Stimulated activated CD4-positive, alpha-beta T cell treated with anti-CD3 and anti-CD28 coated beads, TNF-alpha, amount 100 ng/mL, for 1 hour (primary cell): ENCODE results near the gene D2HGDH.
A peak's percentile ranks its signal among the peaks of the same experiment; 100 is the strongest.
"Not testable (repeated sequence)": the region's sequence is repeated elsewhere in the genome, so short reads cannot be mapped to it uniquely, and the experiment has no call there.

ENCODE experiments used
- DNase-seq, 3 donors: peaks; one replicate each; pipeline ENCODE4 v3.0.0-alpha.2; 2020; ENCODE audit warnings: low read depth in 3 of 3, low spot score in 1 of 3

D2HGDH gene

DNA sequence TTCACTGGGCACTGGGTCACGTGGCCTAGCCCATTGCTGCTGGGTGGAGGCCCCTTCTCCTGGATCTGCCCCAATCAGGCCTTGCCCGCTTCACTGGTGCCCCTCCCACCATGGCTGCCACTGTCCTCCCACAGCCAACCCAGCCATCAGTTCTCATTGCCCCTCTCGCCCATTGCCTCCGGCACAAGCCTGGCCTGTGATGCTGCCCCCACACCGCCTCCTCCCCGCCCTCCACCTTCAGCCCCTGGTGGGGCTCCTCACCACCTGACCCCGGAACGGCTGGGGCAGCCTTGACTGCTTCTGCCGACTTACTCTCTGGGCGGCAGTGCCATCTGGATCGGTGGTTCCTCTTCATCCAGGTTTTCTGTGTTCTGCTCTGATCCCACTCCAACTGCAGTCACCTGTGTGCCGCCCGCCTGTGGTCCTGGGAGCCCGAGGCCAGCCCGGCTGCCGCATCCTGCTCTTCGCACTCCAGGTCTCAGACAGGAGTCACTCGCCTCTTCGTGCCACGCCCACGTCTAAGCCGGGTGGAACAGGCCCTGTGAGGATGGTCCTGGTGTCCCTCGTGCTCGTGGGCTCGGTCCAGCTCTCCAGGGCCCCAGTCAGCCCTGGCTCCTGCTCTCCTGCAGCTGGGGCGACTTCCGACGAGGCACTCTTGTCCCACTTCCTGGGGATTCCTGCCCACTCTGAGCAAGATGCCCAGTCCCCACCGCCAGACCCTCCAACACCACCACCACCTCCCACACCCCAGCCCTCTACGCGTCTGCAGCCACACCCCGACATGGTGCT, 14.2 kb downstream of the D2HGDH start:
- DNase-seq, result no peak

DNA sequence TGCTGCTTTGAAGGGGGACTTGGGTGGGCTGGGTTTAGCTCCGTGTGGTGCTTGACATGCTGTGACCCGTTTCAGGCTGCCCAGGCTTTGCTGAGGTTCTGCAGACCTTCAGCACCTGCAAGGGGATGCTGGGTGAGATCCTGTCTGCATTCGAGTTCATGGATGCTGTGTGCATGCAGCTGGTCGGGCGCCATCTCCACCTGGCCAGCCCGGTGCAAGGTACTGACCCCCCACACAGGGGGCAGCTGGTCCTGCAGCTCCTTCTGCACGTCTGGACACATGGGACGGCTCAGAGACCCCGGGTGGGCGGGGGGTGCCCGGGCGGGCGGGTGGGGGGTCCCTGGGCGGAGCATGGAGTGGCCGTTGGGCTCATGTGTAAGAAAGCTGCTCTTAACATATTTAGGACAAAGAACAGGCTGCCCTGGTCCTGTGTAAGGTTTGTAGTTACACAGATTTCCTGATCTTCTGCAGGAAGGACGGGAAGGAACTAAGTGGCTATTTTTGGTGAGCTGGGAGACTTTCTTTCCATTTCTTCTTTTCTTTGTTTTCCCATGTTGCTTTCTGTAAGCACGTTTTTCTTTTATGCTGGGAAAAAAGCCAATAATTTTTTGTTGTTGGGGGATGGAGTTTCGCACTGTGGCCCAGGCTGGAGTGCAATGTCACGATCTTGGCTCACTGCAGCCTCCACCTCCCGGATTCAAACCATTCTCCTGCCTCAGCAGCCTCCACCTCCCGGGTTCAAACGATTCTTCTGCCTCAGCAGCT, 15.8 kb downstream of the D2HGDH start:
- DNase-seq, result no peak

DNA sequence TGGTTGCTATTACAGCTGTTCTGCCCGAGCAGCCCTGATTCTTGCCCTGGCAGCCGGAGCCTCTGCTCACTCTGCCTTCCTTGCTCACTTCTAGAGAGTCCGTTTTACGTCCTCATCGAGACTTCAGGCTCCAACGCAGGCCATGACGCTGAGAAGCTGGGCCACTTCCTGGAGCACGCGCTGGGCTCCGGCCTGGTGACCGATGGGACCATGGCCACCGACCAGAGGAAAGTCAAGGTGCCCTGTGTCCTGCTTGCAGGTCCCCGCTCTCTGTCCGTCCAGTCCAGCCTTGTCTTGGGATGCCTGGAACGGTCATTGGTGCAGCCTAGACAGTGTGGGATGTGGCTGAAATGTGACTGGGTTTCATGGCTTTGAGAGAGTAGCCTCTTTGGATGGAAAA, 16.7 kb downstream of the D2HGDH start:
- DNase-seq, result no peak

DNA sequence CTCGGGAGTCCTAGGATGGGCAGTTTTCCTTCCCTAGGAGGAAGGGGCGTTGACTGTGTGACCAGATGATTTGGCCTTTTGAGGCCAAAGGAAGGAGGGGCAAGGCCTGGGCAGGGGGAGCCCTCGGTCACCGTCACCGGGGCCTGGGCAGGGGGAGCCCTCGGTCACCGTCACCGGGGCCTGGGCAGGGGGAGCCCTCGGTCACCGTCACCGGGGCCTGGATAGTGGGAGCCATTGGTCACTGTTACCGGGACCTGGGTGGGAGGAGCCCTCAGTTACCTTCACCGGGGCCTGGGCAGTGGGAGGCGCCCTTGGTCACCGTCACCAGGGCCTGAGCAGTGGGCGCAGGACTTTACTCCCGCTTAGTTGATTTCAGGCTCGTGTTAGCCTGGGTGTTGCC, 17.3 kb downstream of the D2HGDH start:
- DNase-seq, result no peak

DNA sequence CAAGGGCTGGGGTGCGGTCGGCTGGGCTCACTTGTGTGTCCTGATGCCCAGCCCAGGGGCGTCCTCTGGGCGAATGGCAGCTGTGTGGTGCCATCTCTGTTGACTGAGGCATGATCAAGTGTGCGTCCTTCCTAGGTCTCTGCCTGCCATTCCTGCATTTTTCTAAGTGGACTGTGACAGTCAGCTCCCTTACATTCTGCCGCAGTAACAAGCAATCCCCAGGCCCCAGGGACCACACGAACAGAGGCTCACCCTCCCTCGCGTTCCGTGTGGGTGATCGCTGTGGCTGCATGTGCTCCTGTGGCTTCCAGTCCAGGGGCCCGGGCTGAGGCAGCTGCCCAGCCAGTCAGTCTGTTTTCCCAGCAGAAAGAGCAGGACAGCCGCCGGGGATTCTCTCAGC, 17.8 kb downstream of the D2HGDH start:
- DNase-seq, result no peak

DNA sequence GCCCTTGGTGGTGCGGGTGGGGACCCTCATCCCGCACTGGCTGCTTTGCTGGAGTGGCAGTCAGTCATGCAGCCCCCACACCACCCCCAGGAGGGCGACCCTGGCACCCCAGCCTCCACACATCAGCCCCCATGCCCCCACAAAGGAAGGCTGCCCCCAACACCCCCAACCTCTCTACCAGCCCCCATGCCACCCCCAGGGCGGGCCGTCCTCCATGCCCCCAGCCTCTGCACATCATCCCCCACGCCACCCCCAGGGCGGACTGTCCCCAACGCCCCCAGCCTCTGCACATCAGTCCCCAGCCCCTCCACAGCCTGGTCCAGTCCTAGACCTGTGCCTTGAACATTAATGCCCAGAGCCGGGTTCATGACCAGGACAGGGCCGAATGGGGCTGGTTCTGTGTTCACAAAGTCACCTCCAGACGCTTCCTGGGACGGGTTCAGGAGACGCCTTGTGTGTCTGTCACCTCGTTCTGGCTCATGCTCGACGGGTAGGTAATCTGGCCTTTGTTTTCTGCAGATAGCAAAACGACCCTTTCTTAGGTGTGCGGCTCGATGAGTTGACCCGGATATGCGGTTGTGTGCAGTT, 18.4 kb downstream of the D2HGDH start:
- DNase-seq, result no peak

DNA sequence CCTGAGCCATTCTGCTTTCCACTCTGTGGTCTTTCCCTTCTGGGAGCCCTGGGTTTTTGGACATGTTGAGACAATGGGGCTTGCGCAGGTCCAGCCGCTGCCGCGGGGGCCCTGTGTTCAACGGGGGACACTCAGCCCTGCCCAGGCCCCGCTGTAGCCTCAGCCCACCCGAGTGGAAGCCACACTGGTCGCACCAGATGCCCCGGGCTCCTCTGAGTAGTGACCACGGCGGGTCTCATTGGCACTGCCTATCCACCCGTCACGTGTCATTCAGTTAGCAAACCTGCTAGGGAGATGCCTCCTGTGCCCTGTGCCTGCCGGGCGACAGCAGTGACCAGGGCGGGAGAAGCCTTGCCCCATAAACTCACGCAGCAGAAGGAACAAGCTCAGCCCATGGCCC, 19.1 kb downstream of the D2HGDH start:
- DNase-seq, result no peak

DNA sequence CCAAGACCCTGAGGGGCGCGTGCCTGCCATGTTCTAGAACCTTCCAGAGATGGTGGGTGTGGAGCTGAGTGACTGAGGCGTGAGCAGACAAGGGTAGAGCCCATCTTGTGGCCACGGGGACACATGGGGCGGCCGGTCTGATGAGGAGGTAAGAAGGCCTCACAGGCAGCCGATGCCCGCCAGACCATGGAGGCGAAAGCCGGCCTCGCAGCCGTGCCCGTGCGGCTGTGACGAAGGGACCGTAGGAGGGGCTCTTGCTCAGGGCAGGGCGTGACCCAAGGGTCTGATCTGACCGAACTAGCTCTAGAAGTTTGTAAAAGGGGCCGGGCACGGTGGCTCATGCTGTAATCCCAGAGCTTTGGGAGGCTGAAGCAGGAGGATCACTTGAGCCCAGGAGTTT, 19.6 kb downstream of the D2HGDH start:
- DNase-seq, result no peak

DNA sequence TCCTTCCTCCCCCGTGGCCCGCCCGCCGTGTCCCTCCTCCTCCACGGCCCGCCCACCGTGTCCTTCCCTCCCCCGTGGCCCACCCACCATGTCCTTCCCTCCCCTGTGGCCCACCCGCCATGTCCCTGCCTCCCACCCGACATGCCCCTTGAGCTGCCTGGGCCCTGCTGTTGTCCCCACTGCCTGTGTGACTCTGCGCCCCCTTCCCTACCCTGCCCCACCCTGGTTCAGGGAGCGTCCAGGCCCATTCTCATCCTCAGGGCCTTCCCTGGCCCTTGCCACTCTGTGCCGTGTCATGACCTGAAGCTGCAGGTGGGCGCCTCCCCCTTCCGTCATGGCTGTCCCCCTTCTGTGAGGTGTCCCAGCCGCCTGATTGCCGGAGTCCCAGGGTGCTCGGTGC, 20.7 kb downstream of the D2HGDH start:
- no peak for DNase-seq

DNA sequence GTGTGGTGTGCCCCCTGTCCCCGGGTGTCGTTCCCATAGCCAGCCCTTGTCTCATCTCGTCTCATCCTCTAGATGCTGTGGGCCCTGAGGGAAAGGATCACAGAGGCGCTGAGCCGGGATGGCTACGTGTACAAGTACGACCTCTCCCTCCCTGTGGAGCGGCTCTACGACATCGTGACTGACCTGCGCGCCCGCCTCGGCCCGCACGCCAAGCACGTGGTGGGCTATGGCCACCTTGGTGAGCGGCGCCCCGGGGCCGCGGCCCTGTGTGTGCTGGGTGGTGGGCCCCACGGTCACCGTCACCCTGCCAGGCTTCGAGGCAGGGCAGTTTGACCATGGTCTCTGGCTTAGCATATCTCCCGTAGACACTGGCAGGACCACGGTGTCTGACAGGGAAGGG, 21.3 kb downstream of the D2HGDH start:
- DNase-seq, result no peak

DNA sequence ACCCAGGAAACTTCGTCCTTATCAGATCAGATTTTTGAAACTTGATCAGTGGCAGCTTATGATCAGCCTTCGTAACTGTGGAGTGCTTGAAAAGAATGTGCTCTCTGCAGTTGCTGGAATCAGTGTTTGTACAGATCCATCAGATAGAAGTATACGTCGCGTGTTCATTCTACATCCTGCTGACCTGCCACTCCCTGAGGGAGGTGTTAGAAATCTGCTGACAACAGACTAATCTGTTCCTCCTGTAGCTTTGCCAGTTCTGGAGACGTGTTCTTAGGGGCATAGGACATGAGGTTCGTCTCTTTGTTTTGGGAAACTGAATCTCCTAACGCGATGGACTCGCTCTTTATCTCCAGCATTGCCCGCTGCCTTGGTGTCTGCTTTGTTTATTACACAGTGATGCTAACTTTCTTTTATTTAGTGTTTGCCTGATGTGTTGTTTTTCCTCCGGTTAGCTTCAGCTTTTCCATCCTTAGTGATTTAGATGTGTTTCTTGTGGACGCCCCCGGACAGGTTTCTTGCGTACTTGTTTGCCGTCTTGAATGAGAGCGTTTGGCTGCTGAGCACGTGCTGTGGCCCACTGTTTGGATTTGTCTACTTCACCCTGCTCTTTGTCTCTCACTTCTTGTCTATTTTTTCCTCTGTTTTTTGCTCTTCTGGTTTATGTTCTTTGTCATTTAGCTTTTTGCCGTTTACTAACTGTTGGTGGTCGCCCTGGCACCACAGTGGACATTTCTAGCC, 24.8 kb downstream of the D2HGDH start:
- no peak for DNase-seq

DNA sequence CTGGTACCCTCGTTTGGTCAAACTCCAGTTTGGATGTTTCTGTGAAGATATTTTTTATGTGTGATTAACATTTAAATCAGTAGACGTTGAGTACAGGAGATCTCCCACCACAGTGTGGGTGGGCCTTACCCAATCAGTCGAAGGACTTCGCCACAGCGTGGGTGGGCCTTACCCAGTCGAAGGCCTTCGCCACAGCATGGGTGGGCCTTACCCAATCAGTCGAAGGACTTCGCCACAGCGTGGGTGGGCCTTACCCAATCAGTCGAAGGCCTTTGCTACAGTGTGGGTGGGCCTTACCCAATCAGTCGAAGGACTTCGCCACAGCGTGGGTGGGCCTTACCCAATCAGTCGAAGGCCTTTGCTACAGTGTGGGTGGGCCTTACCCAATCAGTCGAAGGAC, 25.5 kb downstream of the D2HGDH start:
- not testable (repeated sequence) for DNase-seq

DNA sequence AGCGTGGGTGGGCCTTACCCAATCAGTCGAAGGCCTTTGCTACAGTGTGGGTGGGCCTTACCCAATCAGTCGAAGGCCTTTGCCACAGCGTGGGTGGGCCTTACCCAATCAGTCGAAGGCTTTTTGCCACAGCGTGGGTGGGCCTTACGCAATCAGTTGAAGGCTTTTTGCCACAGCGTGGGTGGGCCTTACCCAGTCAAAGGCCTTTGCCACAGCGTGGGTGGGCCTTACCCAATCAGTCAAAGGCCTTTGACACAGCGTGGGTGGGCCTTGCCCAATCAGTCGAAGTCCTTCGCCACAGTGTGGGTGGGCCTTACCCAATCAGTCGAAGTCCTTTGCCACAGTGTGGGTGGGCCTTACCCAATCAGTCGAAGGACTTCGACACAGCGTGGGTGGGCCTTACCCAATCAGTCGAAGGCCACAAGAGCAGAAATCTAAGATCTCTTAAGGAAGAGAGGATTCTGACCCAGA, 25.9 kb downstream of the D2HGDH start:
- DNase-seq, result no peak

DNA sequence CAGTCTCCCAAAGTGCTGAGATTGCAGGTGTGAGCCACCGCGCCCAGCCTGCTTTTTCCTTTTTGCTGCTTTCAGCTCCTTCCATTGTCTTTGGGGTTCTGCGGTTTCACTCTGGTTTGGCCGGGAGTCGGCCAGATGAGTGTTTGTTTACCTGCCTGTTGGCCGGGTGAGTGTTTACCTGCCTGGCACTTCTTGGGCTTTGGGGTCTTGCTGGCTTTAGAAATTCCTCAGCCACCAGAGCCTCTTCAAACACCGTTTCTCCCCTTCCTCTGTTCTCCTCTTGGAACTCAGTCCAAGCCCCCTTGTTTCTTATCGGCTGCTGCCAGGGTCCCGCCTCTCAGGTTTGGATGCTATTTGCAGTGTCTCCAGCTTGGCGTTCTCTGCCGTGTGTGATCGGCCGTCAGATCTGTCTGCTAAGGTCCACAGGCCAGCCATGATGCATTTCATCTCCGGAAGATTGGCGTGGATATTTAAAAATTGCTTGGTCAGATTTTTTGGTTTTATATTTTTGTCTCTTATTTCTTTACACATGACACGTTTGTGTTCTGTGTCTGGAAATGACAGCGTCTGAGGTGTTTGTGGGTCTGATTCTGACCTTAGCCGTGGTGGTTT, 28.0 kb downstream of the D2HGDH start:
- no peak for DNase-seq

DNA sequence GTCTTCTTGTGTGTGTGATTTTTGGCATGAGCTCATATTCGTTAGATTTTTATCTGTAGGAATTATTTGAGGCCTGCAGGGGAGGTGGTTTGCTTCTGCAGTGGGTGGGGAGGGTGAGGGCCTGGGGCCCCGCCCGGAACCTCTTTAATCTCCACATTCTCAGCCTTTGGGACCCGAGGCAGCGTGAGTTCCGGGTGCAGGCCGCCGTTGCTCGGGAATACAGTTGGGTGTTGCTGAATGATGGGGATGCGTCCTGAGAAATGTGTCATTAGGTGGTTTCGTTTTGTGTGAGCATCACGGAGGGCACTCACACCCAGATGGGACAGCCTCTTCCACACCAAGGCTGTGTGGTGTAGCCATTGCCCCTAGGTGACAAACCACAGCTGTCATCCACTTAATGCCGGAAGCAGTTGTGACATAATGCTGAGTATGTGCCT, 28.5 kb downstream of the D2HGDH start:
- peak in 2 of 3 donors; percentile 28 to 32 for DNase-seq

DNA sequence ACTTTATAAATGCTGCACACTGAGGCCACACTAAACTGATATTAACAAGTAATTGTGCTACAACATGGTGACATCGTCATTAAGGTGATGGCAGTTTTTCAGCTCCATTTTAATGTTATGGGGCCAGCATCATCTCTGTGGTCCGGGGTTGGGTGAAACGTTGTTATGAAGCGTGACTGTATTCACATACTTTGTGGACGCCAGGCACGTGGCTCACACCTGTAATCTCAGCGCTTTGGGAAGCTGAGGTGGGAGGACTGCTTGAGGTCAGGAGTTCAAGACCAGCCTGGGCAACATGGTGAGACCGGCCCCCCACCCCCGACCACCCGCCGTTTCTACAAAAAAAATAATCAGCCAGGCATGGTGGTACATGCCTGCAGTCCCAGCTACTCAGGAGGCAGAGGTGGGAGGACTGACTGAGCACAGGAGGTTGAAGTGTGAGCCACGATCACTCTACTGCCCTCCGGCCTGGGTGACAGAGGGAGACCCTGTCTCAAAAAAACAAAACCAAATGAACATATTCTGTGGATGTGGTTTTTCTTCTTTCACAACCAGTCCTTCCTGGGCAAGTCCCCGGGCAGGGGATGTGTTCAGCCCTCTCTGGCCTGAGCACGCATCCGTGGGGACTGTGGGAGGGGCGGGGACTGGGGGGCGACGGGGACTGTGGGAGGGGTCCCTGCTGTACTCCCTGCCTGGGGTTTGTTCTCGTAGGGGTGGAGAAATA, 29.3 kb downstream of the D2HGDH start:
- DNase-seq, result no peak

DNA sequence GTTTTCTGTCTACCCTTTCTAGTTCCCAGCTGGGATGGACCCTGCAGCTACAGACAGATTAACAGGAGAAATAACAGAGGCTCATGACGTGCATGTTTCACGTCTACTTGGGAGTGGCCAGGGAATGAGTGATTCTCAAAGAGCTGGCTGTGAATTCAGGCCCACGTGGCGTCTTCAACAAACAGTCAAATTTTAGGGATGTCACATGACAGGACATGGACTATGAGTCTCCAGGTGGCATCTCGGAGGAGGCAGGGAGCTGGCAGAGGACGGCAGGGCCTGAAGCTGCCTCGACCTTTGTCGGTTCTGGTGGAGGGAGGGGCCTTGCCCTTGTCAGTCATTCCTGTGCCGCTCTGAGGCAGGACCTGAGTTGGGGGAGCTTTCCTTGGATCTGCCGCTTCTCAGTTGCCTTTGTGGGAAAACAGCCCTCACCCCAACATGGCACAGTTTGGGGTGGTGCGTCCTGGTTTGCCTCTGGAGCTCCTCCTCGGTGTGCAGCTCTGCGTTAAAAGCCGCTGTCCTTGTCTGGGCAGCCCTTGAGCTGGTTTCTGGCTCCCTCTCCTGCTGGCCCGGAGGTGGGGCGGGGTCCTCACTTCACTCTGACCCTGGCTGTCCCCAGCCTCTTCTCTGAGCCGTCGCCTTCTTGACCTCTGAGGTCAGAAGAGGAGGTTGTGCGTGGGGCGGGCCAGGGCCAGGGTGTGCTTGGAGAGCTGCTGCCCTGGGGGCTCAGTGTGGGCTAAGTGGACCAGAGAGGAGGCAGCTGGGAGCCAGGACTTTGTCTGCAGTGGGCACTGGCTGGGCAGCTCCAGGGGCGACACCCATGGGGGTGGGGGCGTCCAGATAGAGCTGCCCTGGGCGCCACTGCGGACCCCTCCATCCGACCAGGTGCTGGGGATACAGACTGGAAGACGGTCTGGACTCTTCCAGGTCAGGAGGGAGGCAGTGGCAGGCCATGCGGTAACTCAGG, 30.1 kb downstream of the D2HGDH start:
- no peak for DNase-seq

DNA sequence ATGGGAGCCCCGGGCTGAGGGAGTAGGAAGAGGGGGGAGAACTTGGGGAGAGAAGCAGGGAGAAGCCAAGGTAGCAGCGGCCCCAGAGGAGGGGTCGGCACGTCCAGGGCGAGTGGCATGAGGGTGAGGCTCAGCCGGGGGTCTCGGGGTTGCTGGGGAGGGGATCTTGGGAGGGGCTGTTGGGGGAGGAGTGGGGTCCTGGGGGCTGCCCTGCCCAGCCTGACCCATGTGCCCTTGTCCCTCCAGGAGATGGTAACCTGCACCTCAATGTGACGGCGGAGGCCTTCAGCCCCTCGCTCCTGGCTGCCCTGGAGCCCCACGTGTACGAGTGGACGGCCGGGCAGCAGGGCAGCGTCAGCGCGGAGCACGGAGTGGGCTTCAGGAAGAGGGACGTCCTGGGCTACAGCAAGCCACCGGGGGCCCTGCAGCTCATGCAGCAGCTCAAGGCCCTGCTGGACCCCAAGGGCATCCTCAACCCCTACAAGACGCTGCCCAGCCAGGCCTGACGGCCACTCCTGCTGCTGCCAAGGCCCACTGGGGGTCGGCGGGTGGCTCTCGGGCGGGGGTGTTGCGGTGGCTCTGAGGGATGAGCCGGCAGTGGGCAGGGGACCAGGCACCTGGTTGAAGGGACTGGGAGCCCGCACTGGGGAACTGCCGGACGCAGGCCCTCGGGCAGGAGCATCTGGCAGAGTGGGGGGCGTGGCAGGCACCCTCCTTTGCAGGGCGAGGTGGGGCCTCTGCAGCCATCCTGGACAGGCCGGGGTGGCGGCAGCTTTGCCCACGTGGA, 33.2 kb downstream of the D2HGDH start:
- DNase-seq, result no peak
